HFF-Myc (cell line): ENCODE results near the gene FAM227A.

Source experiments
- DNase-seq: peaks from one replicate; pipeline ENCODE4 v3.0.0-alpha.2; 2011; ENCODE audit warnings: low read depth; ENCODE audit errors: extremely low read depth
- H3K4me3 ChIP-seq: replicated peaks from 2 replicates; pipeline ENCODE4 v1.5.1; 2011; ENCODE audit warnings: low read depth, mild to moderate bottlenecking, control low read depth, low read length
- TF ChIP-seq, protein P1 (sequence below): IDR thresholded peaks from 2 replicates; pipeline ENCODE4 v1.5.1; 2012; ENCODE audit warnings: mild to moderate bottlenecking, low read depth, low read length, control low read depth; ENCODE audit errors: missing control alignments

The FAM227A gene

DNA sequence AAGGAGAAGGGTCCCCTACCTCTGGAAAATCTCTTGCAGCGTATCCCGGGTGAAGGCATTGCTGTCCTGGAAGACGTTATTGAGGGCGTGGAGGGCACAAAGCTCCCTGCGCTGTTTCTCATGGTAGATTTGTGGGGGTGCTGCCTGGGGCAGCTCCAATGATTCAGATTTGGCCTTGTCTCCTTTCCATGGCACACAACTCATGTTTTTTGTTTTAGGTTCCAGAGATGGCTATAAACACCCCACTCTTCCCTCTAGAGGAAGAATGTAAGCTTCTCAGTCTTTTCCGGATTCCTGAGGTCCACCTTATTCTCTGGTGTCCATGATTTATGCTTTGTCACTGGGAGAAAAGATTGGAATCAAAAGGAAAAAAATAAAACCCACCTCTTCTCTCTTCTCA, 43.6 kb upstream of the FAM227A start:
- peak overlapping the region; percentile 82 for H3K4me3 ChIP-seq
- DNase-seq = no peak
- TF ChIP-seq, protein P1, sequence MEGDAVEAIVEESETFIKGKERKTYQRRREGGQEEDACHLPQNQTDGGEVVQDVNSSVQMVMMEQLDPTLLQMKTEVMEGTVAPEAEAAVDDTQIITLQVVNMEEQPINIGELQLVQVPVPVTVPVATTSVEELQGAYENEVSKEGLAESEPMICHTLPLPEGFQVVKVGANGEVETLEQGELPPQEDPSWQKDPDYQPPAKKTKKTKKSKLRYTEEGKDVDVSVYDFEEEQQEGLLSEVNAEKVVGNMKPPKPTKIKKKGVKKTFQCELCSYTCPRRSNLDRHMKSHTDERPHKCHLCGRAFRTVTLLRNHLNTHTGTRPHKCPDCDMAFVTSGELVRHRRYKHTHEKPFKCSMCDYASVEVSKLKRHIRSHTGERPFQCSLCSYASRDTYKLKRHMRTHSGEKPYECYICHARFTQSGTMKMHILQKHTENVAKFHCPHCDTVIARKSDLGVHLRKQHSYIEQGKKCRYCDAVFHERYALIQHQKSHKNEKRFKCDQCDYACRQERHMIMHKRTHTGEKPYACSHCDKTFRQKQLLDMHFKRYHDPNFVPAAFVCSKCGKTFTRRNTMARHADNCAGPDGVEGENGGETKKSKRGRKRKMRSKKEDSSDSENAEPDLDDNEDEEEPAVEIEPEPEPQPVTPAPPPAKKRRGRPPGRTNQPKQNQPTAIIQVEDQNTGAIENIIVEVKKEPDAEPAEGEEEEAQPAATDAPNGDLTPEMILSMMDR = no peak

DNA sequence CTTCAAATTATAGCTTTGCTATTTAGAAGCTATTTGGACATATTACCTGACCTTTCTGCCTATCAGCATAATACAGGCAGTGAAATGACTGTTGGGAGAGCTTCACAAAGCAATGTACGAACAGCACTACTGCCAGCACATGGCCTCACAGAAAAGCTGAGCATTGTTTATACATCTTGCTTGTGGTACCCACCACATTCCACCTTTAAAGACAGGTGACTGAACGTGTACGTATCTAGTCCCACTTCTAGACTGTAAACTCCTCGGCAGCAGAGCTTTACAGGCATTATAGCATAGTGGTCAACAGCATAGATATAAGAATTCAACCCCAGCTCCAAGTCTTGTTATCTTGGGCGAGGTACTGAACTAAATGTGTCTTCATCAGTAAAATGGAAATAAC, 43.0 kb upstream of the FAM227A start:
- no peak for DNase-seq
- H3K4me3 ChIP-seq = peak overlapping the region; percentile 82
- TF ChIP-seq, protein P1 = no peak

DNA sequence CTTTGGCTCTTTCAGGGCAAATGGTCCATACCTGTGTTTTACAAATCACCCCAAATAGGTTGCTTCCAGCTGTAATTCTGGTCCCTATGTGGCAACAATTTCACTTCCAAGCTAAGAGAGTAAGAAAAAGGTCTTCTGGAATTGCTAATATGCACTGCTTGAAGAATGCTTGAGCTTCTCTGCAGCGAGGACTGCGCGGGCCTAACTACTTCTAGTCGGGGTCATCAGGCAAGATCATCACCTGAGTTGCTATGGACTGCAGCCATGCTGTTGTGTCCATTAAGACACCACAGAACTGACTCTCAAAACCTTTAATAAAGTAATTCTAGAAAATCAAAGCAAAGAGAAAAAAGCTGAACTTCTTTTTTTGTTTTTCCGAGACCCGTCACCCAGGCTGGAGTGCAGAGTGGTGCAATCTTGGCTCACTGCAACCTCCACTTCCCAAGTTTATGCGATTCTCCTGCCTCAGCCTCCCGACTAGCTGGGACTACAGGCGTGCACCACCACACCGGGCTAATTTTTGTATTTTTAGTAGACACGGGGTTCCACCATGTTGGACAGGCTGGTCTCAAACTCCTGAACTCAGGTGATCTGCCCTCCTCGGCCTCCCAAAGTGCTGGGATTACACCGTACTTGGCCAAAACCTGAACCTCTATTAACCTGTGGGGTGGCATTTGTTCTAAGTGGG, 42.4 kb upstream of the FAM227A start:
- TF ChIP-seq, protein P1 = no peak
- DNase-seq = no peak
- H3K4me3 ChIP-seq = peak overlapping the region; percentile 82

DNA sequence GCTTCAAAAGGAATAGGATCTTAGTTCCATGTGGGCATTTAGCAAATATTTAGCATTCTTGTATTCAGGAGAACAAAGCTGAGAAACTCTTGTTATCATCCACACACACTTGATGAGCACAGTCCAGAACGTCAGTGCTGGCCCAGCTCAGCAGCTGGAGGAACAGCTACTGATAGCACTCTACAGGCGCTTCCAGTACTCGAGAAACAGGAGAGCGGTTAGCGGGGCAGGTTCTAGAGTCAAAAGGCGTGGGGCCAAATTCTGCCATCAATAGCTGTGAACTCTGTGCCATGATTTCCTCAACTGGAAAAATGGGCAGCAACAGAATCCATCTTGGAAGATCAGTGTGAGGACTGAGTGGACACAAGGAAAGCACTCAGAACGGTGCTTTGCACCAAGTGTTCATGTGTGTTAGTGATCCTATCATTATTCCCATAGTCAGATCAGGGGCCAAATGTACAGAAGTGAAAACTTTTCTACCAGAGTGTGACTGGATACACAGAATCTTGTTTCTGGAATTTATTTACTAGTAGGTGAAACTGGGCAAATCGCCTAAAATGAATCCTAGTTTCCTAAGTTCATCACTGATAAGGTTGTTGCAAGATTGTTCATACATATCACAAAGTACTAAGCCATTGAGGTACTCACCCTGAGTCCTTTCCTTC, 41.4 kb upstream of the FAM227A start:
- H3K4me3 ChIP-seq = peak overlapping the region; percentile 82
- DNase-seq = no peak
- TF ChIP-seq, protein P1 = no peak

DNA sequence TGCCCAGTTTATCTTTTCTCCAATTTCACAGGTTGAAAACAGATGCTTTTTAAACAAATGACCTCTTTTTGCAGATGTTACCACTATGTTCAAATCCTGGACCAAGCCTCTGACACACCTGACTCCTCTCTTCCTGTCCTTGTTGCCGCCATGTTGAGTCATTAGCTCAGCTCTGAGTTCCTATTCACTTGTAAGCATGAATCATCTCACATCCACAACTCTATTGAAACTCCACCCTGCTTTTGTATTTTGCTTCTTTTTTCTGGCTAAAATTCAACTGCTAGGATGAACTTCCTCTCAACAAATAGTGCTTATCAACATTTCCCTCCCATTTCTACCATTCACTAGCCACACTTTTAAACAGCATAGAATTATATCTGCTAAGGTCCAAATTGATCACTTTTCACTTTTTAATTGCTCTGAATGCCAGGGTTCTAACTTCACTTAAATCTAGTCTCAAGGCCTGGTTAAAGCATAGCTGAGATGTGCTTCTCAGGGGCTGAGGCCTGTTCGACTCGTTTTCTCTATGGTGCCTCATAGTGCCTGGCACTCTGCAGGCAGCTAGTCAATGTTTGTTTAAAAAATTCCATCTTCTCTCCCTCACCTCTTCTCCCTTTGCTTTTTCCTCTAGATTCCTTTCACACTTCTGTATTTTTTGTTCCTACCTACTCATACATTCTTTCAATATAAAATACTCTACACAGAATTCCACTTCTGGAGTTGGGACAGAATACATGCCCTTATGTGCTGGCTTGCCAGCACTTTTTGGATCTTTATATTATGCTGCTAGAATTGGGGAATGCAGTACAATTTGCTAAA, 40.6 kb upstream of the FAM227A start:
- H3K4me3 ChIP-seq = peak overlapping the region; percentile 82
- DNase-seq = peak; percentile 67
- TF ChIP-seq, protein P1 = no peak

DNA sequence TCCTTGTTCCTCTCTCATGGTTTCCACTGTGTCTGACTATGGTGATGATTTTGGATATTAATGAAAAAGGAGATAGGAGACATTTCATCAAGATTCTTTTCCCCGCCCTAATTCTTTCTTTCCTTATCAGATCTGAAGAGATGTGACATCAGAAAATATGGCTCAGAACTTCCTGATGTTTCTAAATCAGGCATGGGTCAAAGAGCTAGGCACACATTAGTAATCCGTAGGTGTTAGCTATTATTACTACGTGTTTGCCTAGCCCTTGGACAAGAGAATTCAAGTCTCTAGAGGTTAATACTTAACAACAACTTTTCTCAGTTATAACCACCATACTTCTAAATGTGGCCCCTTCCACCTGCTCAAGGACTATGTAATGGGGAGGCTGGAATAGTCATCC, 38.7 kb upstream of the FAM227A start:
- TF ChIP-seq, protein P1 = no peak
- no peak for DNase-seq
- H3K4me3 ChIP-seq = no peak overlapping the region
